Vagina (tissue), 2 donors: ENCODE data around the gene DNAJC13. TPM values are rescaled to one million over a fixed set of nuclear protein-coding genes. Genes with fewer than 3 reads are reported as not detected.

Source experiments
- DNase-seq, 2 donors: peaks; one replicate each; pipeline ENCODE4 v3.0.0-alpha.2; 2017; ENCODE audit errors: extremely low spot score in 2 of 2
- H3K27ac ChIP-seq: fragments of 200-600 bp; sonication (generic); one replicate; pipeline ENCODE4 v1.5.1; 2019
- H3K27me3 ChIP-seq: fragments of 200-600 bp; sonication (generic); one replicate; pipeline ENCODE4 v1.5.1; 2019
- H3K36me3 ChIP-seq, 2 donors: fragments of 200-600 bp; sonication (generic); one replicate each; pipeline ENCODE4 v1.5.1; 2017 to 2019
- H3K4me1 ChIP-seq: fragments of 200-600 bp; sonication (generic); one replicate; pipeline ENCODE4 v1.5.1; 2019
- H3K4me3 ChIP-seq, 2 donors: fragments of 200-600 bp; sonication (generic); 1 replicate in 1 of 2; 2 replicates in 1 of 2; pipeline ENCODE4 v1.5.1; 2016 to 2019
- H3K9me3 ChIP-seq: fragments of 200-600 bp; sonication (generic); one replicate; pipeline ENCODE4 v1.5.1; 2019
- POLR2A ChIP-seq, 2 donors: fragments of 450-650 bp; IDR thresholded peaks; one replicate each; pipeline ENCODE4 v1.6.1; 2017; ENCODE audit warnings: antibody characterized with exemption in 2 of 2, mild to moderate bottlenecking in 2 of 2, moderate library complexity in 2 of 2
- POLR2AphosphoS5 ChIP-seq, 2 donors: sonication (generic); formaldehyde crosslinking; IDR thresholded peaks; one replicate each; pipeline ENCODE4 v1.9.0; 2017; ENCODE audit warnings: antibody characterized with exemption in 2 of 2, mild to moderate bottlenecking in 2 of 2, low read depth in 1 of 2; ENCODE audit not compliant: insufficient read depth in 1 of 2
- intact Hi-C: fragments of 100-400 bp; cut with DNase I; formaldehyde crosslinking; loops from one replicate; pipeline ENCODE4 v1.15.1; 2023
- total RNA-seq: library from RNA; depleted of rRNA; stranded (reverse); fragments of >200 nt; gene quantifications from one replicate; pipeline ENCODE4 v1.2.3, GENCODE V29; 2016
- TF ChIP-seq, protein P1 (sequence below), 3 experiments: fragments of 450-650 bp in 2 of 3; fragments of 200-600 bp in 1 of 3; sonication (generic) in 1 of 3; IDR thresholded peaks; one replicate each; pipeline ENCODE4 v1.5.1; 2017 to 2019; ENCODE audit warnings: antibody characterized with exemption in 3 of 3, mild to moderate bottlenecking in 2 of 3, moderate library complexity in 2 of 3

The DNAJC13 gene
- total RNA-seq, 1 donor from 2014 or later = 26.5 TPM

DNA sequence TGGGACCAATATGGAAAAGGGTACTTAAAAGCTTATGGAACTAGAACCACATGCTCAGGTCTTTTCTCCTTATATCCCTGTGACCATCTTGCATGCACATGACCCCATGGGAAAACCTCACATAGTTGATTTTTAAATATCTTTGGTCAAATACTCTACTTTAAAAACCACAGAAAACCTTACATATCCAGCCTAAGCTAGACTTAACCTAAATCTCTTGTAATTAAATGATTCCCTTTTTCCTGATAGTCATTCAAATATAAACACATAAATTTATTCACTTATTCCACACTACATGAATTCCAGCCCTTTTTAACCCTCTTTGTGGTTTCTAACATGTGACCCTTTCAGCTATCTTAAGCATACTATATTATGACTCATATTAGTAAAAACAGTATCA is 46.8 kb downstream of the DNAJC13 start:
- DNase-seq = no peak
- Histone ChIP-seq H3K27ac (no peak overlapping the region), H3K36me3 (peaks cover 0 to 50% of the 10 kb centered on the region in 2 donors), H3K4me1 (no peaks in the 10 kb centered on the region), H3K4me3 (no peak overlapping the region), H3K27me3 (no peaks in the 10 kb centered on the region), H3K9me3 (no peaks in the 10 kb centered on the region)
- intact Hi-C loops = no loop called here
- TF ChIP-seq POLR2AphosphoS5 (IDR thresholded peaks at IDR 0.05; ENCODE audit: insufficient read depth in 1 of 2, low read depth in 1 of 2) (no peak), POLR2A (IDR thresholded peaks at IDR 0.05) (no peak)
- TF ChIP-seq, protein P1, sequence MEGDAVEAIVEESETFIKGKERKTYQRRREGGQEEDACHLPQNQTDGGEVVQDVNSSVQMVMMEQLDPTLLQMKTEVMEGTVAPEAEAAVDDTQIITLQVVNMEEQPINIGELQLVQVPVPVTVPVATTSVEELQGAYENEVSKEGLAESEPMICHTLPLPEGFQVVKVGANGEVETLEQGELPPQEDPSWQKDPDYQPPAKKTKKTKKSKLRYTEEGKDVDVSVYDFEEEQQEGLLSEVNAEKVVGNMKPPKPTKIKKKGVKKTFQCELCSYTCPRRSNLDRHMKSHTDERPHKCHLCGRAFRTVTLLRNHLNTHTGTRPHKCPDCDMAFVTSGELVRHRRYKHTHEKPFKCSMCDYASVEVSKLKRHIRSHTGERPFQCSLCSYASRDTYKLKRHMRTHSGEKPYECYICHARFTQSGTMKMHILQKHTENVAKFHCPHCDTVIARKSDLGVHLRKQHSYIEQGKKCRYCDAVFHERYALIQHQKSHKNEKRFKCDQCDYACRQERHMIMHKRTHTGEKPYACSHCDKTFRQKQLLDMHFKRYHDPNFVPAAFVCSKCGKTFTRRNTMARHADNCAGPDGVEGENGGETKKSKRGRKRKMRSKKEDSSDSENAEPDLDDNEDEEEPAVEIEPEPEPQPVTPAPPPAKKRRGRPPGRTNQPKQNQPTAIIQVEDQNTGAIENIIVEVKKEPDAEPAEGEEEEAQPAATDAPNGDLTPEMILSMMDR (IDR thresholded peaks at IDR 0.05) = no peak

DNA sequence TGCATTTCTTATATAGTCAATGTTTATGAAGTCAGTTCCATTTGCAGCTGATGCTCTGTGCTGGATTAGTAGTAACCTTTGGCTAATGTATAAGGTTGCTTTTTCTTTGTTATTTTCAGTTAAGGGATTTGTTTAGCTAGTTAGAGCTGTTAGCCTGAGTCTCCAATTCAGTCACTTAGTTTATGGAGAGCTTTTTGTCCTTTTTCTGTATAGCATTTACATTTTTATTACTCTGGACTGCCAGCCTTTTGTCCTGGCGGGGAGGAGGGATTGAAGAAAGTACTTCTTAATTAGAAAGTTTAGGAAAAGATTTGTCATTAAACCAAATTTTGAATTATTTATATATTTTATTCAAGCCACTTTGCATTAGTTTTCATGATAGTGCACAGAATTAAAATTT is 52.0 kb downstream of the DNAJC13 start:
- Histone ChIP-seq H3K4me3 (no peak overlapping the region), H3K9me3 (no peaks in the 10 kb centered on the region), H3K27me3 (no peaks in the 10 kb centered on the region), H3K4me1 (no peaks in the 10 kb centered on the region), H3K27ac (no peak overlapping the region), H3K36me3 (peaks cover 0 to 31% of the 10 kb centered on the region in 2 donors)
- intact Hi-C loops = no loop called here
- no peak for TF ChIP-seq POLR2AphosphoS5 (IDR thresholded peaks at IDR 0.05; ENCODE audit: insufficient read depth in 1 of 2, low read depth in 1 of 2)
- TF ChIP-seq POLR2A (IDR thresholded peaks at IDR 0.05) = no peak
- TF ChIP-seq, protein P1 (IDR thresholded peaks at IDR 0.05) = no peak
- no peak for DNase-seq

DNA sequence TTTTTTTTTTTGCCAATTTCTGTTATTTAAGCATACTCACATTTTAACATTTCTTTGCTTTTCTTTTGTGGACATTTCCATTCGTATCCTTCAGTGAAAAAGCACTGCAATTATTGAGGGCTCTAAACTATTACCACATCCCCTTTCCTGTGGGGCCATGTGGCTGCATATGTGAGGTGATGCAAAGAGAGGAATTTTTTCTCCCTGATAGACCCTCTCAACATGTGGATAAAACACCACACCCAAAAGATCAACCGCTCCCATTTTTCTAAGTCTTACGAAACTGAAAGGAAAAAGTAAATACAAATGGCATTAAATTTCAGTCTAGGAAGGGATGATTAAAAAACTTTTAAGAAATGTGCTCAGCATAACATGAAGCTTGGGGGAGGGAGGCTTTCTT is 68.8 kb downstream of the DNAJC13 start:
- Histone ChIP-seq H3K4me1 (no peaks in the 10 kb centered on the region), H3K4me3 (no peak overlapping the region), H3K36me3 (peaks cover 0 to 48% of the 10 kb centered on the region in 2 donors), H3K27ac (no peak overlapping the region), H3K27me3 (no peaks in the 10 kb centered on the region), H3K9me3 (no peaks in the 10 kb centered on the region)
- intact Hi-C loops = loop anchor here (10.0 kb wide), 1 partner anchor 1021 kb away; no protein-coding TSS in a partner anchor
- TF ChIP-seq, protein P1 (IDR thresholded peaks at IDR 0.05) = no peak
- no peak for TF ChIP-seq POLR2AphosphoS5 (IDR thresholded peaks at IDR 0.05; ENCODE audit: insufficient read depth in 1 of 2, low read depth in 1 of 2)
- TF ChIP-seq POLR2A (IDR thresholded peaks at IDR 0.05) = no peak
- no peak for DNase-seq

DNA sequence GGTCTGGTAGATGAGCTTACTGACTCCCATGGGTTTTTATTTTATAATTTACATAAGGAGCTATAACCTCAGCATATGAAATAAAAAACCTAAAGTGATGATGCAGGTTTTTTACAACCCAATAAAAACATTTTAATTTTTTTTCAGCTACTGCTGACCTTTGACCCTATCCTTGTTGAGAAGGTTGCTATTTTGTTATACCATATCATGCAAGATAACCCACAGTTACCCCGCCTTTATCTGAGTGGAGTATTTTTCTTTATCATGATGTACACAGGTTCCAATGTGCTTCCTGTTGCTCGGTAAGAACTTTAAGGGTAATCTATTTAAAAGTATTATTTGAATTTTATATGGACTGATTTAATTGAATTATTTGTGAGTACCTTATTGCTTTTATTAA is 70.8 kb downstream of the DNAJC13 start:
- no peaks in the 10 kb centered on the region for H3K9me3 ChIP-seq
- no peaks in the 10 kb centered on the region for H3K27me3 ChIP-seq
- H3K4me3 ChIP-seq = no peak overlapping the region
- DNase-seq = no peak
- no peak overlapping the region for H3K27ac ChIP-seq
- TF ChIP-seq POLR2A (IDR thresholded peaks at IDR 0.05) (no peak), POLR2AphosphoS5 (IDR thresholded peaks at IDR 0.05; ENCODE audit: insufficient read depth in 1 of 2, low read depth in 1 of 2) (no peak)
- TF ChIP-seq, protein P1 (IDR thresholded peaks at IDR 0.05) = no peak
- intact Hi-C loops = loop anchor here (10.0 kb wide), 1 partner anchor 1023 kb away; no protein-coding TSS in a partner anchor
- no peaks in the 10 kb centered on the region for H3K4me1 ChIP-seq
- H3K36me3 ChIP-seq = peaks cover 0 to 50% of the 10 kb centered on the region in 2 donors

DNA sequence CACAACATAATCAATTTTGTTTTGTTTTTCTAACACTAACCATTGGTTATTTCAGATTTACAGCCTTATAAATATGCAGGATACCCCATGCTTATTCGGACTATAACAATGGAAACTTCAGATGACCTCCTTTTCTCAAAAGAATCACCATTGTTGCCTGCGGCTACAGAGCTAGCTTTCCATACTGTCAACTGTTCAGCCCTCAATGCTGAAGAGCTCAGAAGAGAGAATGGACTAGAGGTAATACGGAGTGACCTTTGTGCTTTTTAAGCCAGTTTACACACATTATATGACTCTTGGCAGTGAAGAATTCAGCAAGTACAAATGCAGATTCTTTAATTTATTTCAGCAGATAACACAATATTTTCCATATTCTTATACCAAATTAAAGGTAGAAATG is 81.8 kb downstream of the DNAJC13 start:
- intact Hi-C loops = no loop called here
- Histone ChIP-seq H3K27me3 (no peaks in the 10 kb centered on the region), H3K4me3 (no peak overlapping the region), H3K9me3 (no peaks in the 10 kb centered on the region), H3K4me1 (no peaks in the 10 kb centered on the region), H3K27ac (no peak overlapping the region), H3K36me3 (peaks cover 6 to 65% of the 10 kb centered on the region in 2 donors)
- DNase-seq = no peak
- TF ChIP-seq POLR2A (IDR thresholded peaks at IDR 0.05) = no peak
- TF ChIP-seq, protein P1 (IDR thresholded peaks at IDR 0.05) = no peak
- no peak for TF ChIP-seq POLR2AphosphoS5 (IDR thresholded peaks at IDR 0.05; ENCODE audit: insufficient read depth in 1 of 2, low read depth in 1 of 2)
